Measurements from ENCODE around the gene AKNA. TPM values are rescaled to one million over a fixed set of nuclear protein-coding genes. Genes with fewer than 3 reads are reported as not detected.

The AKNA gene
- total RNA-seq, 1 donor from 2014 or later: 7.1 TPM

DNA sequence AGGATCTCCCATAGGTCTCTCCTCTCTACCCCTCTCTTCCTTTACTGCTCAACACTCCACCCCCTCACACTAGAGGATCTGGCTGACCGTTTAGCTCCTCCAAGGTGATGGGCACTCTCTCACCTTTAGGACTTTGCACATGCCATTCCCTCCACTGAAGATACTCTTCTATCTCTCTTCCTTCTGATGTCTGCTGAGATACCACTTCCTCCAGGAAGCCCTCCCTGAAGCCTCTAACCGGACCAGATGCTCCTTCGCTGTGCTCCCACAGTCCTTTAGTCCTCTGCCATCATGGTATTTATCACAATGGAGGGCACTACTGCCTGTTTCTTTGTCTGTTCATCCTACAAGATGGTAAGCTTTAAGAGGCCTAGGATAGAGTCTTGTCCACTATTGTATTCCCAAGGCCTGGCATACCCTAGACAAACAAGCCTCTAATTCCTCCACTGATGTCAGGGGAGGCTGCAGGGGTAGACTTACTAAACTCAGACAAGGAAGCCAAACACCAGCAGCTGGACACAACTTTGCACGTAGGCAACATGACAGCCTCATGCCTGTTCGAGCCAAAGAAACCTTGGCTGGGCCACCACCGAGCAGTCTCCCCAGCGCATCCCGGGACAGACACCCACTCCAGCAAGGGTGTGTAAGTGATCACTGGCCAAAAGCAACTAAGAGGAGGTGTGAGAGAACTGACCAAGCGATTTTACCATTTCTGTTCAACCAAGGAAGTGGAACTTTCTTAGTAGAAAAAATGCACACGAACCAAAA lies 37.9 kb downstream of the AKNA start:
- intact Hi-C loops (cut with DNase I): no loop called here
- ATAC-seq (peak; percentile 21), DNase-seq (ENCODE audit: missing footprints) (no peak)

- intact Hi-C loops (cut with DNase I): no loop called here
- DNase-seq (ENCODE audit: missing footprints): peak; percentile 69
- peak; percentile 47 for ATAC-seq
Observed at GRCh38 chr9:114348906-114349482, 38.8 kb downstream of the AKNA start.

DNA sequence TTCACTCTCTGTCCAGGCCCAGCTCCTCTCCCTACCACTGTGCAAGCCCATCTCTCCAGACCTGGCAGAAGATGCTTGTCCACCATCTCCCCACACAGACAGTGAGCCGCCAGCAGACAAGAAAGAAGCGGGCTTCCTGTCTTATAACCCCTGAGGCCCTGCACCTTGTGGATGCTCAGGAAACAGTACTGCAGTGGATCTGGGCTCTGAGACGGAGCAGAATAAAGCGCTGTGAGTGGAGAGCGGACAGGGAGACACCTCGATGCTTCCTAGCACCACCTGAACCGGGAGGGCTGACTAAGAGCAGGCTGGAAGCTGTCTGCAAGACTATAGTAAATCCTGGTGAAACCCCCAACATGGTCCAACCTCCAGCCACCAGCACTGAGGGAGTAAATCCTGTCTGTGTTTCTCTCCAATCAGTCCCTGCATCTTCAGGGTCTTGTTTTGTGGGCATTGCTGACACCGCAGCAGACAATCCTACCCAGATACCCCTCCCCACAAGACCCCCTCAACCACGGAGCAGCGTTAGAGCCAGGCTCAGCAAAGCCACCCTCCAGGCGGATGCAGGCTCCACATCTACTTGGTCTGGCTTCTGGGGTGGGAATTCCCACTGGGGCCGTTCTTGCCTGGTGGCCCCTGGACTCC lies 39.4 kb downstream of the AKNA start:
- intact Hi-C loops (cut with DNase I): no loop called here

GRCh38 chr9:114347675-114348074 lies 40.1 kb downstream of the AKNA start:
- intact Hi-C loops (cut with DNase I): no loop called here
- ATAC-seq: no peak
- DNase-seq (ENCODE audit: missing footprints): no peak

More for the DNA sequence above, 39.4 kb downstream of the AKNA start:
- no peak for DNase-seq (ENCODE audit: missing footprints)
- ATAC-seq: no peak

GRCh38 chr9:114346146-114346545 lies 41.6 kb downstream of the AKNA start:
- DNase-seq (ENCODE audit: missing footprints) (no peak), ATAC-seq (no peak)
- intact Hi-C loops (cut with DNase I): no loop called here

DNA sequence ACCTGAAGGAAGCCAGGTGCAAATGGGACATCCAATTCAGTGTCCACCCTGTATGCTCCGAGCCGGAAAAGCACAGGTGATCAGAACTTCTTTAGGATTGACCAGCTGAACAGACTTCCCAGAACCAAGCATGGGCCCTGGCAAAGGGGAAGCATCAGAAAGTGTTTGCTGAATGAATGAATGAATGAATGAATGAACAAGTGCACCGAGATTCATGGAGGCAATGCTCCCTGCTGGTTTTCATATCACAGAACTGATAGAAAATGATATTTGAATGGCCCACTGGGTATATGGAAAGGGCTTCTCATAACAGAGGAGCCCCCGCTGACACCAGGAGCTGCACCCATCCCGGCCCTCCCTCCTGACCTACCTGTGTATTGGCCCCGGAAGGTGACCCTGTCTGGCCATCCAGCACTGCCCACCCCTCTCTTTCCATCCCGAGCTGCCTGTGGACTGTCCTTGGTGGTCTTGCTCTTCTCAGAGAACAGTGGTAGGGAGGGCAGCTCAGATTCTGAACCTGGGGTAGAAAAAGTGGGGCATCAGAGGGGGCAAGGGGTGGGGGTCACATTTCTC lies 42.2 kb downstream of the AKNA start:
- ATAC-seq (no peak), DNase-seq (ENCODE audit: missing footprints) (no peak)
- intact Hi-C loops (cut with DNase I): no loop called here

DNA sequence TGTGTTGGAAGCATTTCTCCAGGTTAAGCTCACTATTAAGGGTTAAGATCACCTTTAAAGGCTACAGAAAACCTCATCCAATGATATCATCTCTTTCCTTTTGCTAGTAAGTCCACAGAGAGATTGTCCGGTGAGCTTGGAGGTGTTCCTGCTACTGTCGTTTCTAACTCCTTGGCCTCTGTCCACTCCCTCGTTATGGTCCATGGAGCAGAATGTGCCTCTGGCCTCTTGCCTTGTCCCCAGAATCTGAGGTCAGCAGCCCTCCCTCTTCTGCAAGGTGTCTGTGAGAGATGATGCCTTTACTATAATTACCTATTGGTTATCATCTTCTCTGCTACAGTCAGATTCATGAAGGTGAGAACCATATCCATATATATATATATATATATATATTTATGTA lies 43.1 kb downstream of the AKNA start:
- DNase-seq (ENCODE audit: missing footprints) (no peak), ATAC-seq (no peak)
- intact Hi-C loops (cut with DNase I): no loop called here

- no peak for DNase-seq (ENCODE audit: missing footprints)
- no peak for ATAC-seq
- intact Hi-C loops (cut with DNase I): no loop called here
Observed at GRCh38 chr9:114344188-114344566, 43.6 kb downstream of the AKNA start.

DNA sequence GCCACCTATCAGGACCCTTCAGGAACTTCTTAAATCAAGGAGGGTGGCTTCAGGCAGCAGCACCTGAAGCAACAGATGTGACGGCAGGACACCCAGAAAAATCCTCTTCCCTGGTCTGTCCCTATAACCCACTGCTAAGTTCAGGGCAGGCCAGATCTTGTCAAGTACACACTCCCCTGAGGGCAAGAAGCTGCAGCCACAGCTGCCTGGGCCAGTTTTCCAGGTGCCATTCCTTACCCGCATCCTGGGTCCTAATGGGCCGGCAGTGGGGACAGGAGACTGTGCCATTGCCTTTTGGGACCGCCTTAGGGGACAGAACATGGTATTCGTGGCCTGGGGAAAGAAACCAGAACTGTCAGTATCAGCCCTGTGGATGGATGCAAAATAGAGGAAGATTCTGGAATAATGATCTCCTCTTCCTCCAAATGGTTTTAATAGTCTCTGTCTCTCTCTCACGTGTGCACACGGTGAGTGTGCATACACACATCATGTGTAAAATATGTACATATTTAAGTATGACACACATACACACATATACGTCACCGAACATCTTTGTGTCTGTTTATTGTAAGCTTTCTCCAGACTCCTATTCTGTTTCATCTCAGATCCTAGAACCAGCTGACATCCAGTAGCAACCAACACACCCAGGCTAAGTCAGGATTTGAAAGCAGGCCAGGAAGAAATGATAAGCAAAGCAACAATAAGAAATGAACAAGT lies 44.2 kb downstream of the AKNA start:
- DNase-seq (ENCODE audit: missing footprints) (peak; percentile 62), ATAC-seq (no peak)
- intact Hi-C loops (cut with DNase I): no loop called here

DNA sequence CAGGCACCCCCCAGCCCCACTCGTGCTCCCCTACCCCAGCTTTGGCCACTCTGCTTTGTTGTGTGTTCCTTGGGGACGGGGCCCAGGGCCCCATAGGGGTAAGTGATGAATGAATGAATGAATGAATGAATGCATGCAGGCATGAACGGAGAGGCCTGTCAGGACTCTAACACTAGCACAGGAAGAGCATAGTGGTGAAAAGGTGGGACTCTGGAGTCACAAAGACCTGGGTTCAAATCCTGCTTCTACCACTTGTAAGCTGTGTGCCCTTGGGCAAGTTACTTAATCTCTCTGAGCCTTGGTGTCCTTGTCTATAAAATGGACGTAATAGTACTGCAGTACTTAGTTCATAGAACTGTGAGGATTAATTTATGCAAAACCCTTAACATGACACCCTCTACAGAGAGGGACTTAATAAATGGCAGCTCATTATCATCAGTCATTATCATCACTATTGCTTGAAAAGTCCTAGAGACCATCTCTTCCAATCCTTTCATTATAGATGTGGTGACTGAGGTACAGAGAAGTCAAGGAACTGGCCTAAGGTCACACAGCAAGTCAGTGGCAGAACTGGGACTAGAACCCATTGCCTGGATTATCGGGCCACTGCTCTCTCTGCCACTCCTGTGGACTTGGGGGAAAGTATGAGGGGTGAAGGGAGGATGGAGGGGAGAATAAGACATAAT lies 44.9 kb downstream of the AKNA start:
- no peak for ATAC-seq
- DNase-seq (ENCODE audit: missing footprints): no peak
- intact Hi-C loops (cut with DNase I): no loop called here

- intact Hi-C loops (cut with DNase I): no loop called here
- peak; percentile 59 for DNase-seq (ENCODE audit: missing footprints)
- no peak for ATAC-seq
Observed at GRCh38 chr9:114341991-114342390, 45.8 kb downstream of the AKNA start.

DNA sequence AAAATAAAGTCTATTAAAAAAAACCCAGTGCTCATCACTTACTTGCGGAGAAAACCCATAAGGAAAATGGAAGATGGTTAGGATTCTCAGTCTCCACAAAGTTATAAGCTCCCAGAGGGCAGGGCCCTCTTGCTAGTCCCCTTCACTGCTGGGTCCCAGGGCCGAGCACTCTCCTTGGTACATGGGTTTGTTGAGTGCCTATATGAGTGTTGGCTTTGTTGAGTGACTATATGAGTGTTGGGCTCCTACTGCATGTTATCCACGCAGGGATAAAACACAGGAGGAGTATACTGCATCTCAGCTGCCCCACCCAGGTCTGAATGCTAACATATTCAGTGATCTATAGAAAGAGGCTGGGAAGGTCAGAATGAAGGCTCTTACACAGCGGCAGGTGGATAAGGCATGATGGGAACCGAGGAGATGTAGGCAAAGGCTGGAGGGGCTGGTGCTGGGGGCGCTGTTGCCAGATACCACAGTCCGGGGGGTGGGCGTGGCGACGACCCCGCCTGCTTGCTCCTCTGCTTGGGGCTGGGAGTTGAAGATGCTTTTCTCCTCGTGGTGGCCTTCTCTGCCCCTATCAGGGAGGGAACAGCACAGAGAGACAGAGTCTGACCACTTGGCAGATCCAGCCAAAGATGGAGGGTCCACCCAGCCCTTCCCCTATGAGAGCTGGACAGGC lies 46.5 kb downstream of the AKNA start:
- ATAC-seq: no peak
- intact Hi-C loops (cut with DNase I): no loop called here
- DNase-seq (ENCODE audit: missing footprints): peak; percentile 57

DNA sequence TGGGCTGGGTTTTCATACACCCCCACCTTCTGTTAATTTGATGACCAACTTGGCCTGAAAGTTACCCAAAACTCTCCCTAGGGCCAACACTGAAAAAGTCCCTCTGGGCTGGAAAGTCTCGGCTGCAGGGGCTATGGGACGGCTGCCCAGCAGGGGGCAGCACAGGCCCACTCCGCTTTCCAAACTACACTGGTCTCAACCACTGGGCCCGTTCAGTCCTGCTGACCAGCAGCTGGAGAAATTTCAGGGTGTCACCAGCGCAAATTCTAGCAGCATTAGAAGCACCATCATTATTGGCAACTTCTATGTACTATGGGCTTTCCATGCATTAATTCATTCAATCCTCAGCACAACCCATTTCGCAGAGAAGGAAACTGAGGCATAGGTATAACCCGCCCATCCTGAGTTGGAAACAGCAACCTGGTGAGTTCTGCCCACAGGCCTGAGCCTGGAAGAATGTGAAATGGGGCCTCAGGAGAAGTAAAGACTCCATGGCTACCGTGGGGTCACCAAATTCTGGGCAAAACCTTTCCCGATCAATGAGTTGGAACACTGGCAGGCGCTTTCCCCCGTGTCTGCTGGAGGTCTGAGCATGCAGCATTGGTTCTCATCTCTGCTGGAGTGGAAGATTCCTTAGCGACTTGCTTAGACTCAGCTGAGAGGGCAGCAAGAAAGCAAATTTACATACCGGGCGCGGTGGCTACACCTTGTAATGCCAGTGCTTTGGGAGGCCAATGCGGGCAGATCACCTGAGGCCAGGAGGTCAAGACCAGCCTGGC lies 48.5 kb downstream of the AKNA start:
- intact Hi-C loops (cut with DNase I): no loop called here
- DNase-seq (ENCODE audit: missing footprints) (no peak), ATAC-seq (peak; percentile 62)

DNA sequence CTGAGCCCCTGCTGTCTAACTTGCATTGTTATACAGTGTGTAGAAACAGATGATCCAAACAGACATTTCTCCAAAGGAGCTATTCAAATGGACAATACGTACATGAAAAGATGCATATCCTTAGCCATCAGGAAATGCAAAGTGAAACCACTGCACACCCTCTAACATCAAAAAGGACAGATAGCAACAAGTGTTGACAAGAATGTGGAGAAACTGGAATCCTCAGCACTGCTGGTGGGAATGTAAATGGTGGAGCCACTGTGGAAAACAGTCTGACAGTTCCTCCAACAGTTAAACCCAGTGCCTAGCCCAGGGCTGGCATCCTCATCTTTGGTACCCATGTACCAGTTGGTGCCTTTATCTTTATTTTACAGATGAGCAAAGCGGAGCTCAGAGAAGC lies 49.6 kb downstream of the AKNA start:
- DNase-seq (ENCODE audit: missing footprints) (no peak), ATAC-seq (no peak)
- intact Hi-C loops (cut with DNase I): no loop called here

- intact Hi-C loops (cut with DNase I): no loop called here
- DNase-seq (ENCODE audit: missing footprints): no peak
- ATAC-seq: no peak
Observed at GRCh38 chr9:114336699-114337395, 50.9 kb downstream of the AKNA start.

- no peak for DNase-seq (ENCODE audit: missing footprints)
- intact Hi-C loops (cut with DNase I): no loop called here
- ATAC-seq: no peak
Observed at GRCh38 chr9:114336157-114336556, 51.6 kb downstream of the AKNA start.

DNA sequence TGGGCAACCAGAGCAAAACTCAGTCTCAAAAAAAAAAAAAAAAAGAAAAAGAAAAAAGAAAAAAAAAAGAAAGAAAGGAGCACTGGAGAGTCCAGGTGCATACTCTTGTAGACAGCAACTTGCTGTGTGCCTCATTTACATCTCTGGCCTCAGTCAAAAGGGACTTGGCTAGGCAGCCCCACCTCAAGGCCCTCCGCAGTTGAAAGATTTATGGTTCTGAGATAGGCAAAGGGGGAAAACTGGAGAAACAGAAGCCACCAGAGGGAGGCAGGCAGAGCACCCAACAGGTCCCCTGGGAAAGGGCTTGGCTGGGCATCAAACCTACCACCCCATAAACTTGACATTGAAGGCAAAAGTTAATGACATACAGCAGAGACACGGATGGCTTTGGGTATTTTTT lies 52.0 kb downstream of the AKNA start:
- DNase-seq (ENCODE audit: missing footprints): no peak
- ATAC-seq: no peak
- intact Hi-C loops (cut with DNase I): no loop called here

All from Right ventricle myocardium inferior (tissue), 1 donor.